Progenitor cell of endocrine pancreas (in vitro differentiated cells): ENCODE measurements around the gene PHRF1. TPM values are rescaled to one million over a fixed set of nuclear protein-coding genes. Genes with fewer than 3 reads are reported as not detected.

Source experiments
- DNase-seq: peaks from one replicate; pipeline ENCODE4 v3.0.0; 2021; ENCODE audit warnings: low spot score; ENCODE audit not compliant: unreplicated experiment
- H3K27ac Mint-ChIP-seq: 2 replicates; pipeline ENCODE4 v1.8.0; 2021; ENCODE audit warnings: mild to moderate bottlenecking, moderate library complexity, mixed read lengths
- H3K27me3 Mint-ChIP-seq: 2 replicates; pipeline ENCODE4 v1.8.0; 2021; ENCODE audit warnings: mixed read lengths
- H3K36me3 Mint-ChIP-seq: 2 replicates; pipeline ENCODE4 v1.8.0; 2022; ENCODE audit warnings: mixed read lengths; ENCODE audit not compliant: insufficient read depth
- H3K4me1 Mint-ChIP-seq: 2 replicates; pipeline ENCODE4 v1.8.0; 2021; ENCODE audit warnings: low read depth, mixed read lengths
- H3K4me3 Mint-ChIP-seq: 2 replicates; pipeline ENCODE4 v1.8.0; 2021; ENCODE audit warnings: low read depth, mild to moderate bottlenecking, moderate library complexity, mixed read lengths
- H3K9me3 Mint-ChIP-seq: 2 replicates; pipeline ENCODE4 v1.8.0; 2021; ENCODE audit warnings: low read depth, mixed read lengths
- total RNA-seq: library from RNA; stranded (reverse); gene quantifications from 2 replicates; pipeline ENCODE4 v1.2.1, GENCODE V29; 2021
- TF ChIP-seq, protein P1 (sequence below): fragments of 200-600 bp; sonication (generic); IDR thresholded peaks from one replicate; pipeline ENCODE4 v1.5.0; 2021; ENCODE audit warnings: antibody characterized with exemption, mild to moderate bottlenecking; ENCODE audit not compliant: unreplicated experiment

The PHRF1 gene
- total RNA-seq, 1 donor from 2014 or later: 44.4 TPM

DNA sequence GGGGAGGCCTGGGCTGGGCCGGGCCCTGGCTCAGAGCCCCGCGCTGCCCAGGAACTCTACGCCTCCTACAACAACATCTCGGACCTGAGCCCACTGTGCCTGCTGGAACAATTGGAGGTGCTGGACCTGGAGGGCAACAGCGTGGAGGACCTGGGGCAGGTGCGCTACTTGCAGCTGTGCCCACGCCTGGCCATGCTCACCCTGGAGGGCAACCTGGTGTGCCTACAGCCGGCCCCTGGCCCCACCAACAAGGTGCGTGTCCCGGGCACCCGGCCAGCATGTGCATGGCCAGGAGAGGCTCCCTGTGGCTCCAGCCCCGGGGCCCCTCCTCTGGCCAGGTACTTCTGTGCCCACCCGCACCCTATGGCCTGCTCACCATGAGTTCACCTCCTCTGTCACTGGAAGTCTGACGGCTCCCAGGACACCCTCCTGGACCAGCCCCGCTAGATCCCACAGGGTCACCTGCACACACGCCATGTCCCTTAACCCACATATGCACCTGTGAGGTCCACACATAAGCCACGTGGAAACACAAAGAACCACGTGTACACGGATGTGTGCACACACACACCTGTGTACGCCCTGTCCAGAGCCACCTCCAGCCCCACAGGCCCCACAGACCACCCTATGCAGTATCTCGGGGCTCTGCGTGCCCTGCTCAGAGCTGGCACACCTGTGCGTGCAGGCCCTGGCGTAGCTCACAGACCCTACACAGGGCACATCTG lies 26.1 kb upstream of the PHRF1 start:
- Mint-ChIP-seq H3K4me1 (no peaks in the 10 kb centered on the region), H3K27ac (no peak overlapping the region), H3K27me3 (peaks cover 3% of the 10 kb centered on the region), H3K4me3 (no peak overlapping the region), H3K9me3 (no peaks in the 10 kb centered on the region), H3K36me3 (no peaks in the 10 kb centered on the region)
- no peak for DNase-seq
- TF ChIP-seq, protein P1, sequence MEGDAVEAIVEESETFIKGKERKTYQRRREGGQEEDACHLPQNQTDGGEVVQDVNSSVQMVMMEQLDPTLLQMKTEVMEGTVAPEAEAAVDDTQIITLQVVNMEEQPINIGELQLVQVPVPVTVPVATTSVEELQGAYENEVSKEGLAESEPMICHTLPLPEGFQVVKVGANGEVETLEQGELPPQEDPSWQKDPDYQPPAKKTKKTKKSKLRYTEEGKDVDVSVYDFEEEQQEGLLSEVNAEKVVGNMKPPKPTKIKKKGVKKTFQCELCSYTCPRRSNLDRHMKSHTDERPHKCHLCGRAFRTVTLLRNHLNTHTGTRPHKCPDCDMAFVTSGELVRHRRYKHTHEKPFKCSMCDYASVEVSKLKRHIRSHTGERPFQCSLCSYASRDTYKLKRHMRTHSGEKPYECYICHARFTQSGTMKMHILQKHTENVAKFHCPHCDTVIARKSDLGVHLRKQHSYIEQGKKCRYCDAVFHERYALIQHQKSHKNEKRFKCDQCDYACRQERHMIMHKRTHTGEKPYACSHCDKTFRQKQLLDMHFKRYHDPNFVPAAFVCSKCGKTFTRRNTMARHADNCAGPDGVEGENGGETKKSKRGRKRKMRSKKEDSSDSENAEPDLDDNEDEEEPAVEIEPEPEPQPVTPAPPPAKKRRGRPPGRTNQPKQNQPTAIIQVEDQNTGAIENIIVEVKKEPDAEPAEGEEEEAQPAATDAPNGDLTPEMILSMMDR: no peak

DNA sequence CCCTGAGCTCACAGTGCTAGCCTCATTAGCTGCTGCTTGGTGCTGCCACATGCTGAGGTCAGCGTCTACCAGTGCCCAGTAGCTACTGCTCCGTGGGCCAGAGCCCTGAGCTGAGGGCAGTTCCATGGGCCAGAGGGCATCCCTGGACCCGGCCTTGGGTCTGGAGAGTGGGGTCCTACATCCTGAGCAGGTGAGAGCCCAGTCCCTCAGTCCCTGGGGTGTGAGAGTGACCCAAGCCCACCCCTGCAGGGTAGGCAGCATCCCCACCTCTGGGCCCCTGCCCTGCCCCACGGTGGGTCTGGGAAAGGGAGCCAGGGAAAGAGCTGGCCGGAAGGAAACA lies 25.6 kb upstream of the PHRF1 start:
- TF ChIP-seq, protein P1: no peak
- H3K4me1 Mint-ChIP-seq: no peaks in the 10 kb centered on the region
- no peak for DNase-seq
- no peaks in the 10 kb centered on the region for H3K36me3 Mint-ChIP-seq
- peaks cover 3% of the 10 kb centered on the region for H3K27me3 Mint-ChIP-seq
- no peaks in the 10 kb centered on the region for H3K9me3 Mint-ChIP-seq
- no peak overlapping the region for H3K27ac Mint-ChIP-seq
- no peak overlapping the region for H3K4me3 Mint-ChIP-seq

DNA sequence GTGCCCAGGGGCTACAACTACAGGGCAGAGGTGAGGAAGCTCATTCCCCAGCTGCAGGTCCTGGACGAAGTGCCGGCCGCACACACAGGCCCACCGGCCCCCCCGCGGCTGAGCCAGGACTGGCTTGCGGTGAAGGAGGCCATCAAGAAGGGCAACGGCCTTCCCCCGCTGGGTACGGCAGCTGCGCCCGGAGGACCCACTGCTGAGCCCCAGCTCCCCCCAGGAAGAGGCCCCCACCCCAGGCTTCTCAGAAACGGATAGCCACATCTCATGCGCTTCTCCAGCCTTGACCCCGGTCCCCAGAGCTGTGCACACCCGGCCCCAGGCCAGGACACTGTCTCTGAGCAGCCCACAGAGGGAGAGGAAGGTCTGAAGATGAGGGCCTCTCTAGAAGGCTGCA lies 25.1 kb upstream of the PHRF1 start:
- Mint-ChIP-seq H3K27ac (no peak overlapping the region), H3K4me1 (no peaks in the 10 kb centered on the region), H3K4me3 (no peak overlapping the region), H3K36me3 (no peaks in the 10 kb centered on the region), H3K27me3 (peaks cover 3% of the 10 kb centered on the region), H3K9me3 (no peaks in the 10 kb centered on the region)
- DNase-seq: no peak
- TF ChIP-seq, protein P1: no peak

DNA sequence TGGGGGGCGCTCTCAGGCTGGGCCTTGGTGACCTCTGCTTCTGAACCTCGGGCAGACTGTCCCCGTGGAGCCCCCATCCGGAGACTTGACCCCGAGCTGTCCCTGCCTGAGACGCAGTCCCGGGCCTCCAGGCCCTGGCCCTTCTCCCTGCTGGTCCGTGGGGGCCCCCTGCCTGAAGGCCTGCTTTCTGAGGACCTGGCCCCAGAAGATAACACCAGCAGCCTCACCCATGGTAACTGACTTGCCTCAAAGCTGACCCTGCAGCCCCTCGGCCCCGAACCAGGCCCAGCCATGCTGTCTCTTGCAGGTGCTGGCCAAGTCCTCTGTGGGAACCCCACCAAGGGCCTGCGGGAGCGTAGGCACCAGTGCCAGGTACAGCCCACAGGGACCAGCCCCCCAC lies 24.7 kb upstream of the PHRF1 start:
- Mint-ChIP-seq H3K9me3 (no peaks in the 10 kb centered on the region), H3K27me3 (peaks cover 7% of the 10 kb centered on the region), H3K4me3 (no peak overlapping the region), H3K4me1 (no peaks in the 10 kb centered on the region), H3K27ac (no peak overlapping the region), H3K36me3 (no peaks in the 10 kb centered on the region)
- TF ChIP-seq, protein P1: no peak
- DNase-seq: no peak

DNA sequence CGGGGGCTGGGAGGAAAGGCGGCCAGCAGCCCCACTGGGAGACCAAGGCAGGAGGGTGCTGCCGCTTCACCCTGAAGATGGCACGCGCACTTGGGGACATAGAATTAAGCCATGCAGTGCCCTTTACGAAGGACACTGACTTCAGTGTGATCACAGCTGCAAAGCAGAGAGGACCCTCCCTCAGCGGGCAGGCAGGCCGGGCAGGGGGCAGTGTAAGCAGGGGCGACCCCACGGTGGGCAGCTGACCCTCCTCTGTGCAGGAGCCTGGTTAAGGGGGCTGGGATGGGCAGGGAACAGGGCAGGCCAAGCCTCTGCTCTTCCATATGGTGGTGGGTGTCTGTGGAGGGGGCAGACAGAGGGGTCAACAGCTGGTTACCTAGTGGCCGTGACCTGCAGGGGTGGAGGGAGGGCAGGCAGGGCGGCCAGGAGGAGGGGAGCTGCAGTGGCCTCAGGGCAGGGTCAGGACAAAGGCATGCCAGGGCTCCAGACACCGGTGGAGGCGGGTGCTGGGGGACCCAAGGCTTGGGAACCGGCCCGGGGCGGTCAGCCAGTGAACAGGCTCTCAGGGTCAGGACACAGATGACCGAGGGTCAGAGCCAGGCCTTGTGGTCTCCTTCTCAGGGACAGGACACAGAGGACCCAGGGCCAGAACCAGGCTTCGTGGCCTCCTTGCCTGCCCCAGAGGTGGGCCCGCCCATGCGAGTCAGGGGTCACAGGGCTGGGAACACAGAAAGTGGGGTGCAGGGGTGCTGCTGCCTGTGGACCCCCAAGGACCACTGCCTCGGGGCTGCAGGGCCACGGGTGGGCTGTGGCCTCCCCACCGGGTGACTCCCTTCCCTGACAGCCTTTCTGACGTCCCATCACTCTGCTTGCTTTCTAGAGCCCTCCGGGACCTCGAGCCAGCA lies 22.9 kb upstream of the PHRF1 start:
- Mint-ChIP-seq H3K36me3 (no peaks in the 10 kb centered on the region), H3K27ac (no peak overlapping the region), H3K4me3 (no peak overlapping the region), H3K4me1 (no peaks in the 10 kb centered on the region), H3K27me3 (peaks cover 14% of the 10 kb centered on the region), H3K9me3 (no peaks in the 10 kb centered on the region)
- DNase-seq: no peak
- TF ChIP-seq, protein P1: no peak
